Cardiac muscle cell (in vitro differentiated cells and primary cell): ENCODE measurements around the gene ANAPC5. TPM values are rescaled to one million over a fixed set of nuclear protein-coding genes. Genes with fewer than 3 reads are reported as not detected.
"Not testable (repeated sequence)": the region's sequence is repeated elsewhere in the genome, so short reads cannot be mapped to it uniquely, and the experiment has no call there.

ENCODE experiments used
- DNase-seq, 2 donors: peaks; one replicate each; pipeline versions ENCODE4 v3.0.0 to v3.0.0-alpha.2; 2010 to 2017; ENCODE audit warnings: low read depth in 1 of 2, low spot score in 1 of 2
- H3K27ac ChIP-seq: fragments of 200-600 bp; sonication (generic); 2 replicates; pipeline ENCODE4 v1.5.1; 2016
- H3K27me3 ChIP-seq: fragments of 200-600 bp; sonication (generic); 2 replicates; pipeline ENCODE4 v1.6.0; 2016; ENCODE audit warnings: control low read depth
- H3K36me3 ChIP-seq: fragments of 200-600 bp; sonication (generic); 2 replicates; pipeline ENCODE4 v1.5.1; 2016; ENCODE audit warnings: control low read depth
- H3K4me1 ChIP-seq: fragments of 200-600 bp; sonication (generic); 2 replicates; pipeline ENCODE4 v1.8.1; 2017; ENCODE audit warnings: low read depth, mild to moderate bottlenecking, mixed run types
- H3K4me3 ChIP-seq: fragments of 200-600 bp; sonication (generic); 2 replicates; pipeline ENCODE4 v1.5.1; 2016; ENCODE audit warnings: mild to moderate bottlenecking
- H3K9me3 ChIP-seq: fragments of 200-600 bp; sonication (generic); 2 replicates; pipeline ENCODE4 v1.5.1; 2017; ENCODE audit warnings: low read depth, mild to moderate bottlenecking, control low read depth
- polyA plus RNA-seq: library from polyadenylated mRNA; unstranded; fragments of >200 nt; fragmentation: Nextera tagmentation; extraction: Ambion mirVana; gene quantifications from 2 replicates; pipeline ENCODE4 v1.2.1, GENCODE V29; 2016
- total RNA-seq: library from RNA; depleted of rRNA; stranded (reverse); fragments of >200 nt; gene quantifications from 2 replicates; pipeline ENCODE4 v1.2.3, GENCODE V29; 2016
- TF ChIP-seq, protein P1 (sequence below): IDR thresholded peaks from 2 replicates; pipeline ENCODE4 v1.5.1; 2012; ENCODE audit warnings: low read depth, mild to moderate bottlenecking, low read length

Gene ANAPC5
- total and polyA plus RNA-seq, 2 experiments from 2014 or later, result 109 to 123 TPM

DNA sequence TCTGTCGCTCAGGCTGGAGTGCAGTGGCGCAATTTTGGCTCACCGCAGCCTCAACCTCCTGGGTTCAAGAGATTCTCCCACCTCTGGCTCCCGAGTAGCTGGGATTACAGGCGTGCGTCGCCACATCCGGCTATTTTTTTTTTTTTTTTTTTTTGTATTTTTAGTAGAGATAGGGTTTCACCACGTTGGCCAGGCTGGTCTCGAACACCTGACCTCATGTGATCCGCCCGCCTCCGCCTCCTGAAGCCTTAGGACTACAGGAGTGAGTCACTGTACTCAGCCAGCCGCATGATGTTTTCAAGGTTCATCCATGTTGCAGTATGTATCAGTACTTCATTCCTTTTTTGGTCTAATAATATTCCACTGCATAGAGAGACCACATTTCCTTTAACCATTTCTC is 45.3 kb upstream of the ANAPC5 start:
- TF ChIP-seq, protein P1, sequence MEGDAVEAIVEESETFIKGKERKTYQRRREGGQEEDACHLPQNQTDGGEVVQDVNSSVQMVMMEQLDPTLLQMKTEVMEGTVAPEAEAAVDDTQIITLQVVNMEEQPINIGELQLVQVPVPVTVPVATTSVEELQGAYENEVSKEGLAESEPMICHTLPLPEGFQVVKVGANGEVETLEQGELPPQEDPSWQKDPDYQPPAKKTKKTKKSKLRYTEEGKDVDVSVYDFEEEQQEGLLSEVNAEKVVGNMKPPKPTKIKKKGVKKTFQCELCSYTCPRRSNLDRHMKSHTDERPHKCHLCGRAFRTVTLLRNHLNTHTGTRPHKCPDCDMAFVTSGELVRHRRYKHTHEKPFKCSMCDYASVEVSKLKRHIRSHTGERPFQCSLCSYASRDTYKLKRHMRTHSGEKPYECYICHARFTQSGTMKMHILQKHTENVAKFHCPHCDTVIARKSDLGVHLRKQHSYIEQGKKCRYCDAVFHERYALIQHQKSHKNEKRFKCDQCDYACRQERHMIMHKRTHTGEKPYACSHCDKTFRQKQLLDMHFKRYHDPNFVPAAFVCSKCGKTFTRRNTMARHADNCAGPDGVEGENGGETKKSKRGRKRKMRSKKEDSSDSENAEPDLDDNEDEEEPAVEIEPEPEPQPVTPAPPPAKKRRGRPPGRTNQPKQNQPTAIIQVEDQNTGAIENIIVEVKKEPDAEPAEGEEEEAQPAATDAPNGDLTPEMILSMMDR, result no peak
- no peak for DNase-seq
- Histone ChIP-seq H3K27ac (no peak overlapping the region), H3K4me3 (no peak overlapping the region), H3K27me3 (no peaks in the 10 kb centered on the region), H3K4me1 (peaks cover 13% of the 10 kb centered on the region), H3K9me3 (no peaks in the 10 kb centered on the region), H3K36me3 (no peaks in the 10 kb centered on the region)

- H3K27me3 ChIP-seq, result no peaks in the 10 kb centered on the region
- TF ChIP-seq, protein P1, result no peak
- DNase-seq, result no peak
Observed at GRCh38 chr12:121392325-121392716, 40.1 kb upstream of the ANAPC5 start.

DNA sequence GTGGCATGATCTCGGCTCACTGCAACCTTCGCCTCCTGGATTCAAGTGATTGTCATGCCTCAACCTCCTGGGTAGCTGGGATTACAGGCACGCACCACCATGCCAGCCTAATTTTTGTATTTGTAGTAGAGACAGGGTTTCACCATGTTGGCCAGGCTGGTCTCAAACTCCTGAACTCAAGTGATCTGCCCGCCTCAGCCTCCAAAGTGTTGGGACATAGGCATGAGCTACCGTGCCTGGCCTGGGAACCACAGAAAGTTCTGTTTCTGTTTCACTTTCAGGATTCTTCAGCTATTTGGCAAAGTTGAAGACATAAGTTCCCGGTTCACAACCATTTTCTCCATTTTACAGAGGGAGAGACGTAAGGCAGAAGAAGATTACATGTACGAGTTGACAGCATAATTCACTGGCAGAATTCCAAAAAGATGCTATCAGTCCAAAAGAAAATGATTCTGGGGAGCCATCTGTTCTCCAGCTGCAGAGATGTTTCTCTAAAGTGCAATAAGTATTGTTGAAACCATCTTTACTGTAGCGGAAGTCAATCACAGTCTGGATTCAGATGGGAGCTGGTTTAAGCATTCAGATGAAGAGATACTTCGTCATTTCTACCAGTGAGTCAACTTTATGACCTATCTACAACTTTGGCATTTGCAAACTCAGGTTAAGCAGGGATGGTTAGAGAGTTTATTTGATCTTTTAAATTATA is 39.6 kb upstream of the ANAPC5 start:
- H3K9me3 ChIP-seq, result no peaks in the 10 kb centered on the region
- H3K4me3 ChIP-seq, result no peak overlapping the region
- H3K27me3 ChIP-seq, result no peaks in the 10 kb centered on the region
- no peaks in the 10 kb centered on the region for H3K36me3 ChIP-seq
- TF ChIP-seq, protein P1, result no peak
- DNase-seq, result peak in 1 of 2 donors; percentile 83
- no peaks in the 10 kb centered on the region for H3K4me1 ChIP-seq
- H3K27ac ChIP-seq, result no peak overlapping the region

More at GRCh38 chr12:121392325-121392716, 40.1 kb upstream of the ANAPC5 start:
- Histone ChIP-seq H3K36me3 (no peaks in the 10 kb centered on the region), H3K4me3 (no peak overlapping the region), H3K9me3 (no peaks in the 10 kb centered on the region), H3K27ac (no peak overlapping the region), H3K4me1 (no peaks in the 10 kb centered on the region)

DNA sequence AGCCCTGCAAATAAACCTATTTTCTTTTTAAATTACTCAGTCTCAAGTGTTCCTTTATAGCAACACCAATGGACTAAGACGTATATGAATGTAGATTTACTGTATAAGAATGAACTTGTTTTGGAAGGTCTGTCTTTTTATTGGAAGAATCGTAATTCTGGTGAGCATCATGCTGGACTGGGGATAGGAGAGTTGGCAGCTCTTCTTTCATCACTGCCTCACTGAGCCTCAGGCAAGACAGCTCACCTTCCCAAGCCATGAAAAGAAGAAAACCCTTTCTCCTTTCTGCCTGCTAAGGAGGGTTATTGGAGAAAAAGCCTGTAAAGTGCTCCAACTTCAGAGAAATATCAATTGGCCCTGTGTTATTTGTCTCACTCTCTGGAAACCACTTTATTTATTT is 38.6 kb upstream of the ANAPC5 start:
- H3K27me3 ChIP-seq, result no peaks in the 10 kb centered on the region
- no peaks in the 10 kb centered on the region for H3K4me1 ChIP-seq
- no peak for DNase-seq
- TF ChIP-seq, protein P1, result no peak
- H3K27ac ChIP-seq, result no peak overlapping the region
- no peak overlapping the region for H3K4me3 ChIP-seq
- no peaks in the 10 kb centered on the region for H3K9me3 ChIP-seq
- no peaks in the 10 kb centered on the region for H3K36me3 ChIP-seq

GRCh38 chr12:121388421-121388981 is 36.3 kb upstream of the ANAPC5 start:
- TF ChIP-seq, protein P1, result no peak
- no peaks in the 10 kb centered on the region for H3K27me3 ChIP-seq
- no peaks in the 10 kb centered on the region for H3K9me3 ChIP-seq
- no peak overlapping the region for H3K4me3 ChIP-seq
- H3K27ac ChIP-seq, result no peak overlapping the region
- peak in 1 of 2 donors; percentile 60 for DNase-seq
- no peaks in the 10 kb centered on the region for H3K4me1 ChIP-seq
- H3K36me3 ChIP-seq, result no peaks in the 10 kb centered on the region

DNA sequence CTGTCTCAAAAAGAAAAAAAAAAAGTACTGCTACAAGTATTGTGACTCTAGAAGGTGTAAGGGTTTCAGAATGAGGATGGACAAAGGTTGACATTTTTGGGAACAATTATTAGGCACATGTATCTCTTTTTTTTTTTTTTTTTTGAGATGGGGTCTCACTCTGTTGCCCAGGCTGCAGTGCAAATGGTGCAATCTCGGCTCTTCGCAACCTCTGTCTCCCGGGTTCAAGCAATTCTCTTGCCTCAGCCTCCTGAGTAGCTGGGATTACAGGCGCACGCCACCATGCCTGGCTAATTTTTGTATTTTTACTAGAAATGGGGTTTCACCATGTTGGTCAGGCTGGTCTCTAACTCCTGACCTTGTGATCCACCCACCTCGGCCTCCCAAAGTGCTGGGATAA is 32.7 kb upstream of the ANAPC5 start:
- not testable (repeated sequence) for H3K27me3 ChIP-seq, DNase-seq, H3K36me3 ChIP-seq, H3K4me3 ChIP-seq, H3K9me3 ChIP-seq, H3K4me1 ChIP-seq, H3K27ac ChIP-seq
